OCI-LY3 (cell line): ENCODE data around the gene GRAMD1B.

Source experiments
- H2AFZ ChIP-seq: fragments of 200-600, 300-600 bp; shearing (Covaris generic); 2 replicates; pipeline ENCODE4 v1.6.0; 2014; ENCODE audit warnings: antibody characterized with exemption, low read depth, low read length
- H3K27ac ChIP-seq: fragments of 200-600, 300-600 bp; sonication (generic); 2 replicates; pipeline ENCODE4 v1.5.1; 2014; ENCODE audit warnings: mild to moderate bottlenecking, low read length, moderate library complexity, mixed read lengths
- H3K27me3 ChIP-seq: fragments of 200-600, 300-600 bp; sonication (generic); 2 replicates; pipeline ENCODE4 v1.6.1; 2014; ENCODE audit warnings: low read depth, low read length, mixed read lengths
- H3K36me3 ChIP-seq: fragments of 200-600, 300-600 bp; sonication (generic); replicated peaks from 2 replicates; pipeline ENCODE3; 2014; ENCODE audit warnings: low read depth, low read length, mixed read lengths
- H3K4me1 ChIP-seq: fragments of 300-600, 200-600 bp; sonication (generic); 2 replicates; pipeline ENCODE4 v1.6.1; 2014; ENCODE audit warnings: low read length, mixed read lengths
- H3K4me2 ChIP-seq: fragments of 200-600, 300-600 bp; sonication (generic); 2 replicates; pipeline ENCODE4 v1.6.1; 2014; ENCODE audit warnings: low read length, mixed read lengths
- H3K4me3 ChIP-seq: fragments of 300-600, 200-600 bp; sonication (generic); 2 replicates; pipeline ENCODE4 v1.5.1; 2014; ENCODE audit warnings: antibody characterized with exemption, mild to moderate bottlenecking, low read length, moderate library complexity
- H3K79me2 ChIP-seq: fragments of 300-600, 200-600 bp; shearing (Covaris generic); 2 replicates; pipeline ENCODE4 v1.6.1; 2014; ENCODE audit warnings: mild to moderate bottlenecking, low read length, mixed read lengths
- H3K9ac ChIP-seq: fragments of 300-600, 200-600 bp; shearing (Covaris generic); 2 replicates; pipeline ENCODE4 v1.6.0; 2014; ENCODE audit warnings: mild to moderate bottlenecking, low read length, moderate library complexity
- H3K9me3 ChIP-seq: fragments of 200-600, 300-600 bp; shearing (Covaris generic); 2 replicates; pipeline ENCODE4 v1.6.1; 2014; ENCODE audit warnings: low read length, mixed read lengths; ENCODE audit not compliant: insufficient read depth
- H4K20me1 ChIP-seq: fragments of 200-600, 300-600 bp; sonication (generic); 2 replicates; pipeline ENCODE4 v1.6.1; 2016; ENCODE audit warnings: low read length, mixed read lengths; ENCODE audit not compliant: insufficient read depth
- EZH2phosphoT487 ChIP-seq: fragments of 200-600 bp; shearing (Covaris generic); IDR thresholded peaks from 2 replicates; pipeline ENCODE4 v1.6.1; 2018; ENCODE audit warnings: antibody characterized with exemption, mixed run types, low read depth
- TF ChIP-seq, protein P1 (sequence below): fragments of 200-600, 300-600 bp; sonication (generic); IDR thresholded peaks from 2 replicates; pipeline ENCODE4 v1.5.1; 2014; ENCODE audit warnings: antibody characterized with exemption, low read length, low read depth

Gene GRAMD1B

DNA sequence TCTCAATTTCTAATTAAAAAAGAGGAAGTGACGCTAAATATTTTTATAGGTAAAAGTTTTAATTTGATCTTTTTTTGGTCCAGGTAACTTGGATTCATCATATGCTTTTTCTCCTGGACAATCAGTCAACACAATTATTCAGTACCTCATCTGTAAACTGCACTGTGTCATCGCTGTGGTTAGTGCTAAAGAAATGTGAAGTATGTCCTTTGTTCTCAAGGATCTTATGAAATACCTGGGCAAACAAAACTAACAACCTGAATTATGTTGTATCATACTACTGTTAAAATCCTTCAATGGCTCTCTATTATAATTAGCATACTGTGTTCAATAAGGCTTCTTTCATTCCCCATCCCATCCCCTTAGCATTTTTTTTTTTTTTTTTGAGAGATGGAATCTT, 244.2 kb downstream of the GRAMD1B start:
- Histone ChIP-seq H3K36me3 (no peaks in the 10 kb centered on the region), H3K27ac (no peak overlapping the region), H3K79me2 (no peaks in the 10 kb centered on the region), H4K20me1 (no peaks in the 10 kb centered on the region), H3K27me3 (no peaks in the 10 kb centered on the region), H3K4me2 (no peak overlapping the region), H3K9me3 (no peaks in the 10 kb centered on the region), H3K4me1 (no peaks in the 10 kb centered on the region), H2AFZ (no peak overlapping the region), H3K9ac (no peak overlapping the region), H3K4me3 (no peak overlapping the region)
- TF ChIP-seq EZH2phosphoT487: no peak
- TF ChIP-seq, protein P1, sequence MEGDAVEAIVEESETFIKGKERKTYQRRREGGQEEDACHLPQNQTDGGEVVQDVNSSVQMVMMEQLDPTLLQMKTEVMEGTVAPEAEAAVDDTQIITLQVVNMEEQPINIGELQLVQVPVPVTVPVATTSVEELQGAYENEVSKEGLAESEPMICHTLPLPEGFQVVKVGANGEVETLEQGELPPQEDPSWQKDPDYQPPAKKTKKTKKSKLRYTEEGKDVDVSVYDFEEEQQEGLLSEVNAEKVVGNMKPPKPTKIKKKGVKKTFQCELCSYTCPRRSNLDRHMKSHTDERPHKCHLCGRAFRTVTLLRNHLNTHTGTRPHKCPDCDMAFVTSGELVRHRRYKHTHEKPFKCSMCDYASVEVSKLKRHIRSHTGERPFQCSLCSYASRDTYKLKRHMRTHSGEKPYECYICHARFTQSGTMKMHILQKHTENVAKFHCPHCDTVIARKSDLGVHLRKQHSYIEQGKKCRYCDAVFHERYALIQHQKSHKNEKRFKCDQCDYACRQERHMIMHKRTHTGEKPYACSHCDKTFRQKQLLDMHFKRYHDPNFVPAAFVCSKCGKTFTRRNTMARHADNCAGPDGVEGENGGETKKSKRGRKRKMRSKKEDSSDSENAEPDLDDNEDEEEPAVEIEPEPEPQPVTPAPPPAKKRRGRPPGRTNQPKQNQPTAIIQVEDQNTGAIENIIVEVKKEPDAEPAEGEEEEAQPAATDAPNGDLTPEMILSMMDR: no peak
